ENCODE results near the gene RELN. TPM values are rescaled to one million over a fixed set of nuclear protein-coding genes. Genes with fewer than 3 reads are reported as not detected.

The RELN gene
- total and polyA plus RNA-seq, 8 donors, result 3.6 to 20.1 (median 15.3) TPM

DNA sequence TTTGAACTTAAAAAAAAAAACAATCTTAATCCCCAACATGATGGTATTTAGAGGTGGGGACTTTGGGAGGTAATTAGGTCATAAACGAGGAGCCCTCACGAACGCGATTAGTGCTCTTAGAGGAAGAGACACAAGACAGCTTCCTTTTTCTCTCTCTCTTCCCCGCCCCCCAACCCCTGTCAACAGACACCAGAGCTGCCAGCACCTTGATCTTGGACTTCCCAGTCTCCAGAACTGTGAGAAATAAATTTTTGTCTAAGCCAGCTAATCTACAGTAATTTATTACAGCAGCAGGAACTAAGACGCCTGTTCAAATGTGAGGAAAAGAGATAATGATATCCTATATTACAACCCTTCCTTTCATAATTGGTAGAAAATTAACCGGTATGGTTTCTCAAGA, 40.1 kb downstream of the RELN start:
- no peak overlapping the region for H3K27ac ChIP-seq
- no peak for DNase-seq
- no peaks in the 10 kb centered on the region for H3K4me1 ChIP-seq
- no peaks in the 10 kb centered on the region for H3K36me3 ChIP-seq
- ATAC-seq, result no peak
- H3K4me3 ChIP-seq, result no peak overlapping the region
- no peaks in the 10 kb centered on the region for H3K27me3 ChIP-seq
- no peak for TF ChIP-seq CTCF (IDR thresholded peaks at IDR 0.05)
- intact Hi-C loops (cut with DNase I), result no loop called here
- no peaks in the 10 kb centered on the region for H3K9me3 ChIP-seq

GRCh38 chr7:103947026-103947655, 42.3 kb downstream of the RELN start:
- no peak overlapping the region for H3K4me3 ChIP-seq
- H3K9me3 ChIP-seq, result no peaks in the 10 kb centered on the region
- DNase-seq (no peak), ATAC-seq (no peak)
- no peaks in the 10 kb centered on the region for H3K36me3 ChIP-seq
- intact Hi-C loops (cut with DNase I), result no loop called here
- no peaks in the 10 kb centered on the region for H3K4me1 ChIP-seq
- no peak for TF ChIP-seq CTCF (IDR thresholded peaks at IDR 0.05)
- H3K27ac ChIP-seq, result no peak overlapping the region
- no peaks in the 10 kb centered on the region for H3K27me3 ChIP-seq

DNA sequence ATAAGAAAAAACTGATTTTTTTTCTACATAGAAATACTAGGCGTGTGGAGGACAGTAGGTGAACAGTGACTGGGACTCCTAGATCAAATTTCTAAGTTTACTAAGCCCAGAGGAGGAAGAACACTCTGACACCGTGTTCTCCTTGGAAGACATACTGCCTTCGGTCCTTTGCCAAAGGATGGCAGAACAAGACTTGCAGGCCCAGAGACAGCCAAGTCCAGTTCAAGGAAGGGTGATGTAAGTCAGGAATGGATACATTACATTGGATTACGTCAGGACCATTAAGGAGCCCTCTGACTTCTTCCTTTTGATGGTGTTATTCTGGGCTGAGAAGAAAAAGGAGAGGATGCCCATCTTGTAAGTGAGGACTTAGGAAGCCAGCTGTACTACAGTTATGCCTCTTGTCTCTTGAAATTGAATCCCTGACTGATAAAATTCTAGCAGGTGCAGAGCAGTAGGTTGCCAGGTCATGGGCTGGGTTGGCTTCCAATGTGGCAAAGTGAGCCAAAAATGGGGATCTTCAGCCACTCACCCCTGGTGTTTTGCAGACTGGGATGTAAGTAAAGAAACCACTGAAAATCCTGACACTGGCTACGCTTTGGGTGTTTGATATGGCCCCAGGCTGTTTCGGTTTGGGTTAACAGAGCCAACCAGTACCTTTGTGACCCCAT, 45.1 kb downstream of the RELN start:
- Histone ChIP-seq H3K36me3 (no peaks in the 10 kb centered on the region), H3K27me3 (no peaks in the 10 kb centered on the region), H3K27ac (no peak overlapping the region), H3K4me3 (no peak overlapping the region), H3K9me3 (no peaks in the 10 kb centered on the region), H3K4me1 (no peaks in the 10 kb centered on the region)
- intact Hi-C loops (cut with DNase I), result no loop called here
- ATAC-seq (no peak), DNase-seq (no peak)
- TF ChIP-seq CTCF (IDR thresholded peaks at IDR 0.05), result no peak

DNA sequence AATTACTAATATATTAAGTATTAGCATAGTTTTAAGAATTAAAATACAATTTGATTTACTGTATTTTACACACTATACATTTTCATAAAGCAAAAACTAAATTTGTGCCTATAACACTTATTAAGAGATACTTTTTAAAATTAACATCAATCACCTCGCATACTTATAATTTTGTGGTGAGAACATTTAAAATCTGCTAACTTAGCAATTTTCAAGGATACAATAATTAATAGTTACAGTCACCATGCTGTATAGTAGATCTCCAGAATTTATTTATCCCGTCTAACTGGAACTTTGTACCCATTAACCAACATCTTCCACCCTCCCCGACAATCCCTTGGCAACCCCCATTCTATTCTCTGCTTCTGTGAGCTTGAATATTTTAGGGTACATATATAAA, 47.5 kb downstream of the RELN start:
- Histone ChIP-seq H3K4me3 (no peak overlapping the region), H3K27me3 (no peaks in the 10 kb centered on the region), H3K36me3 (no peaks in the 10 kb centered on the region), H3K27ac (no peak overlapping the region), H3K4me1 (no peaks in the 10 kb centered on the region), H3K9me3 (no peaks in the 10 kb centered on the region)
- intact Hi-C loops (cut with DNase I), result no loop called here
- ATAC-seq (no peak), DNase-seq (no peak)
- TF ChIP-seq CTCF (IDR thresholded peaks at IDR 0.05), result no peak

DNA sequence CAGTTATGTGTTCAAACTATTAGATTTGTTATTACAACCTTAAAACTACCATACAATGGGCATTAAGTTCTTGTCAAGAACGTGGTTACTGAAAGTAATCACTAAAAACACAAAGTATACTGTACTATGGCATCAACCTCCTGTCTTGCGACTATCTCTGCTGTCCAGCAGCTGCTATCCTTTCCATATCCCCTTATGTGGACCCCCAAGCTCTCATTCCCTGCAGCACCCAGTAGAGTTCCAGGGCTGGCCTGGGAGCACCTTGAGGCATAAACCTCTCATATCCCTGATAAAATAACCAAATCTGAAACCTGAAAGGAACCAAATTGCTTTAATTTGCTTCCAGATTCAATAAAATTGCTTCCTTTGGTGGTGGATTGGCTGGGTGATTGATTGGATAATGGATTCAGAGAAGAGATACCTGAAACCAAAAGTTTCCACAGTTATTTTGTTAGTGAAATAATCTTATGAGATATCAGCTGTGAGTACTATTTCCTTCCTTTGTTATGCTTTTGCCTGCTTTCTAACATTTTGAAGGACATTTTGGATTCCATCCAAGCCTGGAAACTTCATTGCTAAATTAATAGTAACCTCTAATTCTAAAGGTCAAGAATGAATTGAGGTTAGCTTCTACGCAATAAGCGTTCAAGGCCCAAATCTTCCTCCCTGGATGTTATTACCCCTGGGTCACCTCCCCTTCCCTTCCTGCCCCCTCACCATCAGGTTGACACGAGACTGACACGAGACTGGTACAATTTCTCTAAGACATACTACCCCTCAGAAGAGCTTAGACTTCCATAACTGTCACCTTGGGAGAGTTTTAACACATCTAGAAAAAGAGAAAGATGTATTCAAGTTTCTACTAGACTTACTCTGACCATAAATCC, 48.8 kb downstream of the RELN start:
- DNase-seq (no peak), ATAC-seq (no peak)
- no peak overlapping the region for H3K27ac ChIP-seq
- no peak for TF ChIP-seq CTCF (IDR thresholded peaks at IDR 0.05)
- no peaks in the 10 kb centered on the region for H3K4me1 ChIP-seq
- H3K27me3 ChIP-seq, result no peaks in the 10 kb centered on the region
- intact Hi-C loops (cut with DNase I), result no loop called here
- no peaks in the 10 kb centered on the region for H3K9me3 ChIP-seq
- H3K36me3 ChIP-seq, result no peaks in the 10 kb centered on the region
- H3K4me3 ChIP-seq, result no peak overlapping the region

All from left lung (tissue), 10 donors.